SK-N-MC (cell line): ENCODE measurements around the gene ALS2CL.

Source experiments
- DNase-seq: peaks from one replicate; pipeline ENCODE4 v3.0.0-alpha.2; 2011; ENCODE audit warnings: low read depth, low spot score
- H3K27ac ChIP-seq: fragments of 200-600 bp; sonication (generic); 2 replicates; pipeline ENCODE4 v1.5.1; 2016; ENCODE audit warnings: mixed run types
- H3K36me3 ChIP-seq: fragments of 200-600 bp; sonication (generic); 2 replicates; pipeline ENCODE4 v1.6.1; 2017; ENCODE audit warnings: antibody characterized with exemption, low read length, mixed read lengths; ENCODE audit not compliant: insufficient read depth
- H3K4me3 ChIP-seq: fragments of 200-600 bp; sonication (generic); 2 replicates; pipeline ENCODE4 v1.5.1; 2016
- H3K9ac ChIP-seq: fragments of 200-600 bp; sonication (generic); 2 replicates; pipeline ENCODE4 v1.8.0; 2017; ENCODE audit warnings: mixed run types, mixed read lengths; ENCODE audit not compliant: insufficient read length
- H3K9me3 ChIP-seq: fragments of 200-600 bp; sonication (generic); 2 replicates; pipeline ENCODE4 v1.6.1; 2017; ENCODE audit warnings: low read depth, mild to moderate bottlenecking, antibody characterized with exemption, low read length, moderate library complexity, mixed read lengths
- EZH2 ChIP-seq: fragments of 200-600 bp; sonication (generic); IDR thresholded peaks from one replicate; pipeline ENCODE4 v1.6.1; 2017; ENCODE audit warnings: antibody characterized with exemption
- FOXP2 ChIP-seq: optimal IDR thresholded peaks from 2 replicates; pipeline ENCODE3; 2011; ENCODE audit warnings: mild to moderate bottlenecking, moderate library complexity; ENCODE audit not compliant: insufficient read depth; ENCODE audit errors: extremely low read length, control extremely low read depth
- POLR2AphosphoS5 ChIP-seq: IDR thresholded peaks from 2 replicates; pipeline ENCODE4 v1.6.1; 2012; ENCODE audit warnings: mild to moderate bottlenecking, low read depth, low read length, borderline replicate concordance

ALS2CL gene

GRCh38 chr3:46660543-46661523 lies 32.6 kb downstream of the ALS2CL start:
- TF ChIP-seq POLR2AphosphoS5 = no peak
- no peak for TF ChIP-seq EZH2
- TF ChIP-seq FOXP2 = no peak
- DNase-seq = no peak

DNA sequence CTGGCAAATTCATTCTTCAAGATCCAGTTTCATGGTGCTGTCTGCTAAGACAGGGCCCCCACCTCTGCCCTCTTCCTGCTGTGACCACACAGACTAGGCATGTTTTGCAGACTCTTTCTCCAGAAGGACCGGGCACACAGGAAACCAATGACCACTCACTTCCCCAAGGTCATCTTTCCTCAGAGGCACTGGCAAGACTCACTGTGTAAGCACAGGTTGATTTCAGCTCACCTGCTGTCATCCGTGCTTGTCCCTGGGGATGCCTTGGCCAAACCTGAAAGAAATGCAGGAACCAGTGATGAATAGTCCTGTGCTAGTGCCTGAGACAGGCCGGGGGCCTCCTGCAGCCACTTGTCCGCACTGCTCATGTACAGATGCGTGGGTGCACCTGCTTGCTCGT lies 33.5 kb downstream of the ALS2CL start:
- no peaks in the 10 kb centered on the region for H3K9me3 ChIP-seq
- no peak overlapping the region for H3K27ac ChIP-seq
- H3K9ac ChIP-seq = no peak overlapping the region
- TF ChIP-seq EZH2 (no peak), POLR2AphosphoS5 (no peak), FOXP2 (no peak)
- no peaks in the 10 kb centered on the region for H3K36me3 ChIP-seq
- no peak for DNase-seq
- H3K4me3 ChIP-seq = no peak overlapping the region

More at GRCh38 chr3:46660543-46661523, 32.6 kb downstream of the ALS2CL start:
- Histone ChIP-seq H3K9me3 (no peaks in the 10 kb centered on the region), H3K9ac (no peak overlapping the region), H3K27ac (no peak overlapping the region), H3K4me3 (no peak overlapping the region), H3K36me3 (no peaks in the 10 kb centered on the region)

DNA sequence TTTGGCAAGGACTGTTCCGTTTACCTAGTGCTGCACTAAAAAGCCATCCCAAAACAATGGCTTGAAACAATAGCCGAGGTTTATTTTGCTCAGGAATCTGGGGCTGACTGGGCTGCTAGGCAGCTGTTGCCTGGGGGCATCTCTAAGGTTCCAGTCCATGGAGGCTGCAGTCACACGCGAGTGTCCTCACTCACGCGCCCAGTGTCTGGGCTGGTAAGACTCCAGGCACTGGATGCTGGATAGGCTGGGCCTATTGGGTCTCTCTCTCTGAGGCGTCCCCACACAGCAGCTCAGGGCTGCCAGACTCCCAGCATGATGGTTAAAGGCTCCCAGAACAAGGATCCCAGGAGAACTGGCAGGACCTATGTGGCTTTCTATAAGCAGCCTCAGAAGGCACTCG lies 34.2 kb downstream of the ALS2CL start:
- no peaks in the 10 kb centered on the region for H3K36me3 ChIP-seq
- no peak for DNase-seq
- no peak for TF ChIP-seq EZH2
- TF ChIP-seq FOXP2 = no peak
- TF ChIP-seq POLR2AphosphoS5 = no peak
- no peak overlapping the region for H3K27ac ChIP-seq
- H3K4me3 ChIP-seq = no peak overlapping the region
- no peak overlapping the region for H3K9ac ChIP-seq
- no peaks in the 10 kb centered on the region for H3K9me3 ChIP-seq

DNA sequence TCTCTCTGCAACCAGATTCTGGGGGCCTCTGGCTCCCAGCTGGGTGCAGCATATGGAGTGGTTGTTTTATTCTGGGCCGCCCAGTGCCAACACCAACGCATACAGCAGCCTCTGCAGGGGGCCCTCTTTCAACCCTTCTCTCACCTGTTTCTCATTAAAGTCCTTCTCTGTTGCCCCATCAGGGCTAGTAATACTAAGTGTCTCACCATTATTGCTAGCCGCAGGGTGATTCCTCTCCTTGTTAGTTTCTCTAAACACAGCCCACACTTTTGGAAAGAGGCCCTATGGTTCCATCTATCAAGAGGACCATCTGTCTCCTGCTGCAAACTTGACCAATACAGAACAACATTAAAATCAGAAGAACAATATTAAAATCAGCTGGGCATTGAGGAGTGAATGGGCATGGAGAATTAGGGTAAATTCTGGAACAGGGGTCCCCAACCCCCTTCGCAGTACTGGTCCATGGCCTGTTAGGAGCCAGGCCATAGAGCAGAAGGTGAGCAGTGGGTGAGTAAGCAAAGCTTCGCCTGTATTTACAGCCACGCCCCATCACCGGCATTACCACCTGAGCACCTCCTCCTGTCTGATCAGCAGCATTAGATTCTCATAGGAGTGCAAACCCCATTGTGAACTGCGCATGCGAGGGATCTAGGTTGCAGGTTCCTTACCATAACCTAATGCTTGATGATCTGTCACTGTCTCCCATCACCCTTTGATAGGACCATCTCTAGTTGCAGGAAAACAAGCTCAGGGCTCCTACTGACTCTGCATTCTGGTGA lies 36.5 kb downstream of the ALS2CL start:
- Histone ChIP-seq H3K9ac (no peak overlapping the region), H3K4me3 (no peak overlapping the region), H3K27ac (no peak overlapping the region), H3K36me3 (no peaks in the 10 kb centered on the region), H3K9me3 (no peaks in the 10 kb centered on the region)
- no peak for TF ChIP-seq POLR2AphosphoS5
- DNase-seq = no peak

DNA sequence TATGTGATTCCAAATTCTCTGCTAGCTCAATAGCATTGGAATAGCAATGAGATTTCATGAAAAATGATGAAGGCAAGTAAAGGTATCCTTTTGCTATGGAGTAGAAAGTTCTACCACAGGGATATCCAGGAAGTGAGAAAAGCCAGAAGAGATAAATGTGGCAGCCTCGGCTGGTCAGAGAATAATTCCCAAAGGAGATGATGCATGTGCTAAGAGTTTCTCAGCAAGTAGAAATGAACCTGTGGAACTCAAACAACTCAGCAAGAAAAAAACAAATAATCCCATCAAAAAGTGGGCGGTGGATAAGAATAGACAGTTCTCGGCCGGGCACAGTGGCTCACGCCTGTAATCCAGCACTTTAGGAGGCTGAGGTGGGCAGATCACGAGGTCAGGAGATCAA lies 38.2 kb downstream of the ALS2CL start:
- TF ChIP-seq EZH2 = no peak
- TF ChIP-seq FOXP2 = no peak
- TF ChIP-seq POLR2AphosphoS5 = no peak
- no peak overlapping the region for H3K27ac ChIP-seq
- H3K9me3 ChIP-seq = no peaks in the 10 kb centered on the region
- no peaks in the 10 kb centered on the region for H3K36me3 ChIP-seq
- DNase-seq = no peak
- H3K9ac ChIP-seq = no peak overlapping the region
- H3K4me3 ChIP-seq = no peak overlapping the region

- TF ChIP-seq EZH2 (no peak), POLR2AphosphoS5 (no peak), FOXP2 (no peak)
- H3K36me3 ChIP-seq = no peaks in the 10 kb centered on the region
- H3K27ac ChIP-seq = no peak overlapping the region
- H3K9me3 ChIP-seq = no peaks in the 10 kb centered on the region
- DNase-seq = no peak
- no peak overlapping the region for H3K9ac ChIP-seq
- no peak overlapping the region for H3K4me3 ChIP-seq
Measured at GRCh38 chr3:46651084-46651483, 42.4 kb downstream of the ALS2CL start.

DNA sequence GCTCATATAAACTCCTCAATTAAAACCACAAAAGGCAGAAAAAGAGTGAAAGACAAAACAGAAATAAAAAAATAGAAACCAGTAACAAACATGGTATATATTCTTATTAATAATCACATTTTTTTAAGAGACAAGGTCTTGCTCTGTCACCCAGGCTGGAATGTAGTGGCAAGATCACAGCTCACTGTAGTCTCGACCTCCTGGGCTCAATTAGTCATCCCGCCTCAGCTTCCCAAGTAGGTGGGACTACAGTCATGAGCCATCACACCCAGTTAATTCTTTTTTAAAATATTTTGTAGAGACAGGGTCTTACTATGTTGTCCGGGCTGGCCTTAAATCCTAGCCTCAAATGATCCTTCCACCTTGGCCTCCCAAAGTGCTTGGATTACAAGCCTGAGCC lies 44.0 kb downstream of the ALS2CL start:
- no peak for TF ChIP-seq EZH2
- Histone ChIP-seq H3K9ac (no peak overlapping the region), H3K27ac (no peak overlapping the region), H3K9me3 (no peaks in the 10 kb centered on the region), H3K36me3 (no peaks in the 10 kb centered on the region), H3K4me3 (no peak overlapping the region)
- no peak for DNase-seq

GRCh38 chr3:46648096-46648495 lies 45.4 kb downstream of the ALS2CL start:
- Histone ChIP-seq H3K27ac (no peak overlapping the region), H3K36me3 (no peaks in the 10 kb centered on the region), H3K9ac (no peak overlapping the region), H3K9me3 (no peaks in the 10 kb centered on the region), H3K4me3 (no peak overlapping the region)
- DNase-seq = no peak
- TF ChIP-seq EZH2 = no peak
- TF ChIP-seq FOXP2 = no peak
- TF ChIP-seq POLR2AphosphoS5 = no peak
